Small intestine (tissue), 7 donors: ENCODE results near the gene CDHR4. TPM values are rescaled to one million over a fixed set of nuclear protein-coding genes. Genes with fewer than 3 reads are reported as not detected.

Experiments
- DNase-seq, 2 donors: peaks; one replicate each; pipeline versions ENCODE4 v3.0.0 to v3.0.0-alpha.2; 2013
- FAIRE-seq: peaks from 2 replicates; lab custom pipeline; 2012; peaks lifted over from hg19 to GRCh38; lab: Jason Lieb, UNC
- H3K27ac ChIP-seq, 3 donors: one replicate each; pipeline ENCODE4 v1.5.1; 2013; ENCODE audit warnings: low read length in 2 of 3, mild to moderate bottlenecking in 2 of 3, control low read depth in 1 of 3, inconsistent platforms in 1 of 3, low read depth in 1 of 3, moderate library complexity in 1 of 3
- H3K27me3 ChIP-seq, 3 donors: one replicate each; pipeline ENCODE4 v1.6.1; 2013; ENCODE audit warnings: low read length in 3 of 3, inconsistent platforms in 1 of 3; ENCODE audit not compliant: control insufficient read depth in 3 of 3, insufficient read depth in 3 of 3
- H3K36me3 ChIP-seq, 3 donors: one replicate each; pipeline ENCODE4 v1.6.1; 2013; ENCODE audit warnings: low read length in 3 of 3, inconsistent platforms in 1 of 3, low read depth in 1 of 3, mild to moderate bottlenecking in 1 of 3, moderate library complexity in 1 of 3; ENCODE audit not compliant: control insufficient read depth in 3 of 3, insufficient read depth in 2 of 3
- H3K4me1 ChIP-seq, 3 donors: one replicate each; pipeline ENCODE4 v1.6.1; 2013; ENCODE audit warnings: low read length in 2 of 3, inconsistent platforms in 1 of 3, low read depth in 1 of 3, mild to moderate bottlenecking in 1 of 3, moderate library complexity in 1 of 3; ENCODE audit not compliant: control insufficient read depth in 3 of 3, insufficient read depth in 2 of 3
- H3K4me3 ChIP-seq, 3 donors: one replicate each; pipeline ENCODE4 v1.5.1; 2013; ENCODE audit warnings: low read length in 3 of 3, control low read depth in 1 of 3, inconsistent platforms in 1 of 3, low read depth in 1 of 3, mild to moderate bottlenecking in 1 of 3, moderate library complexity in 1 of 3
- H3K9me3 ChIP-seq, 2 donors: one replicate each; pipeline ENCODE4 v1.6.1; 2013; ENCODE audit warnings: low read depth in 1 of 2, low read length in 1 of 2; ENCODE audit not compliant: control insufficient read depth in 2 of 2, insufficient read depth in 1 of 2
- WGBS, 3 donors: extraction: QIAGEN DNeasy Blood & Tissue Kit; methylation state at CpG; one replicate each; pipeline ENCODE4 v1.1.7; 2013; 5-methylcytosine and 5-hydroxymethylcytosine counted together
- polyA plus RNA-seq, 4 donors: library from polyadenylated mRNA; stranded (reverse) in 3 of 4; unstranded in 1 of 4; fragments of 200-250 nt in 3 of 4; fragments of 120-200 nt in 1 of 4; gene quantifications; one replicate each; pipeline versions ENCODE4 v1.2.1 to v1.2.3, GENCODE V29; 2013
- donor health status: healthy with polysubstance abuse.
- donor health status: control.
- donor health status: control.
- donor health status: Bipolar disorder and iron deficiency.
- donor health status: healthy.

CDHR4 gene
- polyA plus RNA-seq, 4 donors: 0.15 TPM; not detected in 3

GRCh38 chr3:49794926-49795905 is 4.5 kb downstream of the CDHR4 start:
- no peak for FAIRE-seq
- Histone ChIP-seq H3K27ac (no peak overlapping the region), H3K9me3 (no peaks in the 10 kb centered on the region), H3K27me3 (peaks cover 0 to 8% (median 0%) of the 10 kb centered on the region in 3 donors), H3K4me3 (no peak overlapping the region), H3K36me3 (no peaks in the 10 kb centered on the region), H3K4me1 (no peaks in the 10 kb centered on the region)
- WGBS, 3 donors: 86 to 93% (median 86%) methylated on average over 20 to 24 of the region's 24 CpGs
- no peak for DNase-seq

GRCh38 chr3:49794431-49794830 is 5.2 kb downstream of the CDHR4 start:
- WGBS, 3 donors: 64 to 82% (median 80%) methylated on average over 4 of the region's 4 CpGs
- Histone ChIP-seq H3K27ac (no peak overlapping the region), H3K36me3 (no peaks in the 10 kb centered on the region), H3K9me3 (no peaks in the 10 kb centered on the region), H3K4me1 (no peaks in the 10 kb centered on the region), H3K27me3 (peaks cover 0 to 11% (median 0%) of the 10 kb centered on the region in 3 donors), H3K4me3 (no peak overlapping the region)
- FAIRE-seq (no peak), DNase-seq (no peak)

- Histone ChIP-seq H3K27me3 (peaks cover 0 to 11% (median 0%) of the 10 kb centered on the region in 3 donors), H3K4me3 (no peak overlapping the region), H3K36me3 (no peaks in the 10 kb centered on the region), H3K9me3 (no peaks in the 10 kb centered on the region), H3K27ac (no peak overlapping the region), H3K4me1 (no peaks in the 10 kb centered on the region)
- FAIRE-seq: no peak
- WGBS, 3 donors: 92 to 95% (median 95%) methylated on average over 13 of the region's 13 CpGs
- DNase-seq: no peak
Measured at GRCh38 chr3:49793486-49794085, 6.1 kb downstream of the CDHR4 start.

GRCh38 chr3:49792371-49793150 is 7.1 kb downstream of the CDHR4 start:
- Histone ChIP-seq H3K9me3 (no peaks in the 10 kb centered on the region), H3K4me1 (no peaks in the 10 kb centered on the region), H3K4me3 (no peak overlapping the region), H3K27me3 (peaks cover 0 to 11% (median 0%) of the 10 kb centered on the region in 3 donors), H3K36me3 (no peaks in the 10 kb centered on the region), H3K27ac (no peak overlapping the region)
- 76 to 93% (median 88%) methylated on average over 10 of the region's 10 CpGs for WGBS, 3 donors
- FAIRE-seq: no peak
- no peak for DNase-seq

GRCh38 chr3:49791571-49791970 is 8.1 kb downstream of the CDHR4 start:
- Histone ChIP-seq H3K27ac (no peak overlapping the region), H3K4me3 (no peak overlapping the region), H3K4me1 (peaks cover 0 to 8% (median 0%) of the 10 kb centered on the region in 3 donors), H3K27me3 (peaks cover 0 to 11% (median 0%) of the 10 kb centered on the region in 3 donors), H3K9me3 (no peaks in the 10 kb centered on the region), H3K36me3 (no peaks in the 10 kb centered on the region)
- no peak for FAIRE-seq
- no peak for DNase-seq
- WGBS, 3 donors: 78 to 86% (median 81%) methylated on average over 4 of the region's 4 CpGs

- H3K9me3 ChIP-seq: no peaks in the 10 kb centered on the region
- no peaks in the 10 kb centered on the region for H3K36me3 ChIP-seq
- H3K27me3 ChIP-seq: peaks cover 0 to 11% (median 0%) of the 10 kb centered on the region in 3 donors
- no peak overlapping the region for H3K27ac ChIP-seq
- DNase-seq (no peak), FAIRE-seq (no peak)
- peaks cover 0 to 8% (median 0%) of the 10 kb centered on the region in 3 donors for H3K4me1 ChIP-seq
- no peak overlapping the region for H3K4me3 ChIP-seq
- WGBS, 3 donors: 64 to 67% (median 65%) methylated on average over 9 of the region's 9 CpGs
Measured at GRCh38 chr3:49790626-49791411, 8.9 kb downstream of the CDHR4 start.

GRCh38 chr3:49788056-49788455 is 11.6 kb downstream of the CDHR4 start:
- FAIRE-seq (no peak), DNase-seq (no peak)
- Histone ChIP-seq H3K27me3 (peaks cover 0 to 11% (median 0%) of the 10 kb centered on the region in 3 donors), H3K27ac (no peak overlapping the region), H3K36me3 (peaks cover 0 to 14% (median 2%) of the 10 kb centered on the region in 3 donors), H3K4me3 (no peak overlapping the region), H3K4me1 (peaks cover 0 to 16% (median 4%) of the 10 kb centered on the region in 3 donors), H3K9me3 (no peaks in the 10 kb centered on the region)
- 93 to 96% (median 96%) methylated on average over 2 of the region's 2 CpGs for WGBS, 3 donors
